GM12878 (cell line): ENCODE data around the gene DDX31. TPM values are rescaled to one million over a fixed set of nuclear protein-coding genes. Genes with fewer than 3 reads are reported as not detected.

Source experiments
- ATAC-seq: fragments of 200-7000 bp; cut with Tn5 transposase; 3 replicates; pipeline ENCODE4 v1.9.1; 2020; ENCODE audit warnings: mild to moderate bottlenecking, moderate library complexity
- BruUV-seq: library from RNA; stranded (reverse); fragments of 400-500 nt; replicated peaks from 2 replicates; lab custom pipeline; 2021; lab: Mats Ljungman, UMichigan
- CTCF ChIA-PET: fragments of 300-600 bp; sonication (Branson Sonifier 250); formaldehyde crosslinking; extraction: SDS; loops from one replicate; lab custom pipeline; 2021; ENCODE audit warnings: inconsistent platforms; lab: Yijun Ruan, JAX
- POLR2A ChIA-PET: fragments of 350-600 bp; formaldehyde crosslinking; extraction: SDS; loops from one replicate; lab custom pipeline; 2021; ENCODE audit warnings: inconsistent platforms; lab: Charles Lee
- RAD21 ChIA-PET: fragments of 300-600 bp; sonication (Branson Sonifier 250); formaldehyde crosslinking; loops from one replicate; lab custom pipeline; 2023; ENCODE audit warnings: antibody characterized with exemption; ENCODE audit not compliant: unreplicated experiment; lab: Charles Lee
- SMC1A ChIA-PET: fragments of 300-600 bp; sonication (Branson Sonifier 250); formaldehyde crosslinking; loops from one replicate; lab custom pipeline; 2023; ENCODE audit not compliant: unreplicated experiment, uncharacterized antibody; lab: Charles Lee
- DNase-seq: peaks from one replicate; pipeline ENCODE4 v3.0.0-alpha.2; 2011; ENCODE audit warnings: low read depth, low spot score
- FAIRE-seq: peaks from 3 replicates; lab custom pipeline; 2011; peaks lifted over from hg19 to GRCh38; lab: Jason Lieb, UNC
- H2AFZ ChIP-seq: 2 replicates; pipeline ENCODE4 v1.6.0; 2011; ENCODE audit warnings: low read depth, low read length, control low read depth; ENCODE audit not compliant: control insufficient read depth
- H3K27ac ChIP-seq: 2 replicates; pipeline ENCODE4 v1.5.1; 2011; ENCODE audit warnings: control low read depth; ENCODE audit not compliant: control insufficient read depth, insufficient read depth
- H3K27me3 ChIP-seq, 2 experiments: replicated peaks in 1 of 2; 2 replicates each; pipeline versions ENCODE4 v1.6.0 to v1.6.1; 2011; ENCODE audit warnings: low read length in 1 of 2; ENCODE audit not compliant: control insufficient read depth in 2 of 2, insufficient read depth in 2 of 2
- H3K36me3 ChIP-seq, 2 experiments: 2 replicates each; pipeline ENCODE4 v1.5.1; 2011; ENCODE audit warnings: low read length in 1 of 2; ENCODE audit not compliant: control insufficient read depth in 2 of 2, insufficient read depth in 2 of 2
- H3K4me1 ChIP-seq: 2 replicates; pipeline ENCODE4 v1.6.1; 2011; ENCODE audit warnings: mild to moderate bottlenecking, low read length, moderate library complexity, mixed read lengths; ENCODE audit not compliant: control insufficient read depth, insufficient read depth
- H3K4me2 ChIP-seq: 2 replicates; pipeline ENCODE4 v1.6.0; 2011; ENCODE audit warnings: control low read depth; ENCODE audit not compliant: control insufficient read depth, insufficient read depth
- H3K4me3 ChIP-seq: fragments of 200-600 bp; sonication (generic); 2 replicates; pipeline ENCODE4 v1.5.1; 2016
- H3K79me2 ChIP-seq: 2 replicates; pipeline ENCODE4 v1.6.0; 2011; ENCODE audit warnings: low read length; ENCODE audit not compliant: control insufficient read depth, insufficient read depth
- H3K9ac ChIP-seq: 2 replicates; pipeline ENCODE4 v1.8.0; 2011; ENCODE audit warnings: low read length, control low read depth, mixed read lengths; ENCODE audit not compliant: control insufficient read depth, insufficient read depth
- H3K9me3 ChIP-seq: replicated peaks from 3 replicates; pipeline ENCODE4 v1.5.1; 2011; ENCODE audit warnings: mild to moderate bottlenecking, low read length; ENCODE audit not compliant: control insufficient read depth, insufficient read depth
- H4K20me1 ChIP-seq: 2 replicates; pipeline ENCODE4 v1.6.0; 2011; ENCODE audit not compliant: control insufficient read depth, insufficient read depth
- CBX5 ChIP-seq: sonication (generic); IDR thresholded peaks from 2 replicates; pipeline ENCODE4 v1.6.1; 2016; ENCODE audit warnings: low read depth, moderate library complexity, mild to moderate bottlenecking, inconsistent platforms
- CUX1 ChIP-seq: IDR thresholded peaks from 2 replicates; pipeline ENCODE4 v1.6.1; 2012; ENCODE audit warnings: improper control_type of control experiment, low read depth, low read length; ENCODE audit not compliant: insufficient replicate concordance
- E2F4 ChIP-seq: IDR thresholded peaks from 2 replicates; pipeline ENCODE4 v1.6.1; 2012; ENCODE audit warnings: low read depth, low read length, improper control_type of control experiment
- EED ChIP-seq: sonication (generic); IDR thresholded peaks from 2 replicates; pipeline ENCODE4 v1.6.1; 2016; ENCODE audit warnings: antibody characterized with exemption, low read depth
- GATAD2B ChIP-seq: fragments of 450-650 bp; conservative IDR thresholded peaks from 2 replicates; pipeline ENCODE4 v1.6.1; 2017; ENCODE audit warnings: low read depth, mild to moderate bottlenecking, moderate library complexity
- IKZF1 ChIP-seq: fragments of 450-650 bp; conservative IDR thresholded peaks from 2 replicates; pipeline ENCODE4 v1.6.1; 2017; ENCODE audit warnings: antibody characterized with exemption, mild to moderate bottlenecking
- IRF4 ChIP-seq: IDR thresholded peaks from 2 replicates; pipeline ENCODE4 v1.6.1; 2011; ENCODE audit warnings: low read depth, low read length
- KDM1A ChIP-seq: fragments of 200-600 bp; sonication (generic); IDR thresholded peaks from 2 replicates; pipeline ENCODE4 v1.6.1; 2016; ENCODE audit warnings: borderline replicate concordance
- NKRF ChIP-seq: fragments of 450-650 bp; conservative IDR thresholded peaks from 2 replicates; pipeline ENCODE4 v1.6.1; 2017; ENCODE audit warnings: mild to moderate bottlenecking, moderate library complexity
- NR2F1 ChIP-seq: fragments of 450-650 bp; conservative IDR thresholded peaks from 2 replicates; pipeline ENCODE4 v1.6.1; 2017; ENCODE audit warnings: mild to moderate bottlenecking
- PAX5 ChIP-seq: IDR thresholded peaks from 2 replicates; pipeline ENCODE4 v1.6.1; 2011; ENCODE audit warnings: low read depth, low read length, borderline replicate concordance
- POLR2AphosphoS2 ChIP-seq: IDR thresholded peaks from 2 replicates; pipeline ENCODE4 v1.6.1; 2011; ENCODE audit warnings: low read depth, mild to moderate bottlenecking, low read length, improper control_type of control experiment, moderate library complexity
- POLR2AphosphoS5 ChIP-seq: IDR thresholded peaks from 2 replicates; pipeline ENCODE4 v1.6.1; 2011; ENCODE audit warnings: mild to moderate bottlenecking, low read length, inconsistent platforms
- POU2F2 ChIP-seq: IDR thresholded peaks from 3 replicates; pipeline ENCODE4 v1.6.1; 2011; ENCODE audit warnings: low read depth, mild to moderate bottlenecking, low read length, borderline replicate concordance
- RCOR1 ChIP-seq: conservative IDR thresholded peaks from 2 replicates; pipeline ENCODE4 v1.6.1; 2012; ENCODE audit warnings: low read depth, low read length, improper control_type of control experiment
- SMC3 ChIP-seq: IDR thresholded peaks from 2 replicates; pipeline ENCODE4 v1.6.1; 2011; ENCODE audit warnings: low read length, improper control_type of control experiment, borderline replicate concordance
- SUPT20H ChIP-seq: IDR thresholded peaks from 2 replicates; pipeline ENCODE4 v1.6.1; 2011; ENCODE audit warnings: low read depth, mild to moderate bottlenecking, low read length, moderate library complexity, borderline replicate concordance; ENCODE audit not compliant: control insufficient read depth
- WGBS: methylation state at CpG from one replicate; pipeline ENCODE4 v1.1.6; 2016; ENCODE audit warnings: low lambda C conversion rate; ENCODE audit not compliant: insufficient replicate concordance, insufficient coverage; ENCODE audit errors: missing lambda C conversion rate; 5-methylcytosine and 5-hydroxymethylcytosine counted together
- in situ Hi-C: fragments of 300-500 bp; cut with MboI; formaldehyde crosslinking; loops from 9 replicates; pipeline ENCODE4 v1.14.3; 2018; ENCODE audit warnings: mixed read lengths
- intact Hi-C: fragments of 100-400 bp; cut with micrococcal nuclease; formaldehyde crosslinking; loops from one replicate; pipeline ENCODE4 v1.14.2; 2022; ENCODE audit not compliant: unreplicated experiment
- polyA plus RNA-seq, 11 experiments: library from polyadenylated mRNA; depleted of rRNA in 4 of 11; unstranded in 6 of 11; stranded (reverse) in 5 of 11; fragments of >200 nt; fragmentation: Nextera tagmentation in 4 of 11; fragmentation: Illumina TruSeq in 1 of 11; extraction: Ambion mirVana in 4 of 11; extraction: Trizol in 1 of 11; gene quantifications; 1 replicate in 1 of 11; 2 replicates in 10 of 11; pipeline versions ENCODE4 v1.2.1 to v1.2.3, GENCODE V29; 2011 to 2016; ENCODE audit warnings: inconsistent platforms in 2 of 11, missing spikeins in 2 of 11, low read depth in 1 of 11
- total RNA-seq, 4 experiments: library from RNA; depleted of rRNA in 3 of 4; stranded (reverse); fragments of >200 nt in 3 of 4; fragmentation: Illumina TruSeq in 1 of 4; extraction: Trizol in 1 of 4; gene quantifications; 2 replicates each; pipeline versions ENCODE4 v1.2.1 to v1.2.3, GENCODE V29; 2013 to 2021

DDX31 gene
- total and polyA plus RNA-seq, 10 of the 15 experiments (the other 5 are each of a cell fraction or from before 2014, with no cell fraction given), result 12.1 to 30.8 (median 20.8) TPM

- TF ChIP-seq RCOR1 (no peak), POLR2AphosphoS5 (no peak), KDM1A (no peak), IRF4 (no peak), PAX5 (no peak)
These were observed 31.5 kb downstream of the DDX31 start (continued) for GRCh38 chr9:132638240-132638639.

- intact Hi-C loops (no loop called here), in situ Hi-C loops (no loop called here)
- no peak for DNase-seq
- BruUV-seq, result no TSS peak
- H3K79me2 ChIP-seq, result no peaks in the 10 kb centered on the region
- no peaks in the 10 kb centered on the region for H3K9me3 ChIP-seq
- H3K27ac ChIP-seq, result no peak overlapping the region
- WGBS, result 93% methylated on average over 12 of the region's 12 CpGs
- no peak for ATAC-seq
- SMC1A ChIA-PET, result no interaction called here
- POLR2A ChIA-PET, result no interaction called here
- CTCF ChIA-PET, result interaction anchor here (0.6 kb wide), 1 partner anchor 769 kb away, joined by 3 read pairs; no protein-coding TSS in a partner anchor
- RAD21 ChIA-PET, result no interaction called here
- H4K20me1 ChIP-seq, result no peaks in the 10 kb centered on the region
- H3K4me1 ChIP-seq, result no peaks in the 10 kb centered on the region
- FAIRE-seq, result no peak
- no peak overlapping the region for H3K4me2 ChIP-seq
- no peak overlapping the region for H2AFZ ChIP-seq
- H3K36me3 ChIP-seq, result peaks cover 4 to 26% of the 10 kb centered on the region in 2 experiments
- no peaks in the 10 kb centered on the region for H3K27me3 ChIP-seq
- H3K9ac ChIP-seq, result no peak overlapping the region
- H3K4me3 ChIP-seq, result no peak overlapping the region
- TF ChIP-seq EED (no peak), POLR2AphosphoS2 (no peak), CBX5 (no peak), CUX1 (no peak), E2F4 (no peak), SMC3 (no peak), GATAD2B (no peak), SUPT20H (no peak), NKRF (no peak), NR2F1 (no peak), POU2F2 (no peak), IKZF1 (no peak)
These were observed 32.0 kb downstream of the DDX31 start for GRCh38 chr9:132637801-132638200.
